MG63 (cell line): Measurements from ENCODE around the gene ITPR1. TPM values are rescaled to one million over a fixed set of nuclear protein-coding genes. Genes with fewer than 3 reads are reported as not detected.
A peak's percentile ranks its signal among the peaks of the same experiment; 100 is the strongest.
"Not testable (repeated sequence)": the region's sequence is repeated elsewhere in the genome, so short reads cannot be mapped to it uniquely, and the experiment has no call there.

Experiments used
- DNase-seq: peaks from one replicate; pipeline ENCODE4 v3.0.0-alpha.2; 2020
- H3K27me3 ChIP-seq: fragments of 250-450 bp; sonication (Bioruptor Pico); 2 replicates; pipeline ENCODE4 v1.5.1; 2020; ENCODE audit warnings: mild to moderate bottlenecking, moderate library complexity
- H3K36me3 ChIP-seq: fragments of 250-450 bp; sonication (Bioruptor Pico); 2 replicates; pipeline ENCODE4 v1.5.1; 2020; ENCODE audit warnings: mild to moderate bottlenecking, moderate library complexity
- H3K4me3 ChIP-seq: fragments of 250-450 bp; sonication (Bioruptor Pico); 2 replicates; pipeline ENCODE4 v1.5.1; 2020; ENCODE audit warnings: mild to moderate bottlenecking, moderate library complexity
- H3K9me3 ChIP-seq: fragments of 250-450 bp; sonication (Bioruptor Pico); 2 replicates; pipeline ENCODE4 v1.5.1; 2020; ENCODE audit warnings: mild to moderate bottlenecking, moderate library complexity
- total RNA-seq: library from RNA; depleted of rRNA; stranded (reverse); fragments of >200 nt; shearing (Covaris generic); gene quantifications from 2 replicates; pipeline ENCODE4 v1.2.3, GENCODE V29; 2014; ENCODE audit warnings: low replicate concordance

ITPR1 gene
- total RNA-seq, 1 experiment from 2014 or later, result 1.7 TPM

GRCh38 chr3:4751502-4752101, 258.5 kb downstream of the ITPR1 start:
- H3K9me3 ChIP-seq, result no peaks in the 10 kb centered on the region
- no peak overlapping the region for H3K4me3 ChIP-seq
- DNase-seq, result peak; percentile 12
- no peaks in the 10 kb centered on the region for H3K36me3 ChIP-seq
- no peaks in the 10 kb centered on the region for H3K27me3 ChIP-seq

GRCh38 chr3:4752201-4753072, 259.3 kb downstream of the ITPR1 start:
- peak; percentile 50 for DNase-seq
- Histone ChIP-seq H3K9me3 (no peaks in the 10 kb centered on the region), H3K27me3 (no peaks in the 10 kb centered on the region), H3K4me3 (no peak overlapping the region), H3K36me3 (no peaks in the 10 kb centered on the region)

- DNase-seq, result no peak
- Histone ChIP-seq H3K4me3 (no peak overlapping the region), H3K9me3 (no peaks in the 10 kb centered on the region), H3K27me3 (no peaks in the 10 kb centered on the region), H3K36me3 (no peaks in the 10 kb centered on the region)
Observed at GRCh38 chr3:4753073-4753691, 260.0 kb downstream of the ITPR1 start.

GRCh38 chr3:4754180-4755086, 261.3 kb downstream of the ITPR1 start:
- no peak overlapping the region for H3K4me3 ChIP-seq
- no peaks in the 10 kb centered on the region for H3K27me3 ChIP-seq

GRCh38 chr3:4755566-4755965, 262.4 kb downstream of the ITPR1 start:
- H3K36me3 ChIP-seq, result no peaks in the 10 kb centered on the region
- H3K4me3 ChIP-seq, result no peak overlapping the region
- no peaks in the 10 kb centered on the region for H3K27me3 ChIP-seq
- no peak for DNase-seq
- H3K9me3 ChIP-seq, result no peaks in the 10 kb centered on the region

More at GRCh38 chr3:4754180-4755086, 261.3 kb downstream of the ITPR1 start:
- no peaks in the 10 kb centered on the region for H3K36me3 ChIP-seq
- no peak for DNase-seq
- no peaks in the 10 kb centered on the region for H3K9me3 ChIP-seq

- H3K36me3 ChIP-seq, result no peaks in the 10 kb centered on the region
- DNase-seq, result no peak
- no peaks in the 10 kb centered on the region for H3K27me3 ChIP-seq
- no peaks in the 10 kb centered on the region for H3K9me3 ChIP-seq
- no peak overlapping the region for H3K4me3 ChIP-seq
Observed at GRCh38 chr3:4756057-4756775, 263.1 kb downstream of the ITPR1 start.

- no peaks in the 10 kb centered on the region for H3K36me3 ChIP-seq
- no peaks in the 10 kb centered on the region for H3K27me3 ChIP-seq
- DNase-seq, result no peak
- no peak overlapping the region for H3K4me3 ChIP-seq
- H3K9me3 ChIP-seq, result no peaks in the 10 kb centered on the region
Observed at GRCh38 chr3:4756855-4757574, 263.9 kb downstream of the ITPR1 start.

GRCh38 chr3:4757575-4758248, 264.6 kb downstream of the ITPR1 start:
- Histone ChIP-seq H3K36me3 (no peaks in the 10 kb centered on the region), H3K4me3 (no peak overlapping the region), H3K9me3 (no peaks in the 10 kb centered on the region), H3K27me3 (no peaks in the 10 kb centered on the region)
- DNase-seq, result no peak

- no peaks in the 10 kb centered on the region for H3K9me3 ChIP-seq
- no peaks in the 10 kb centered on the region for H3K27me3 ChIP-seq
- no peak for DNase-seq
- no peaks in the 10 kb centered on the region for H3K36me3 ChIP-seq
- no peak overlapping the region for H3K4me3 ChIP-seq
Observed at GRCh38 chr3:4758249-4758860, 265.2 kb downstream of the ITPR1 start.

- Histone ChIP-seq H3K4me3 (no peak overlapping the region), H3K9me3 (no peaks in the 10 kb centered on the region), H3K27me3 (no peaks in the 10 kb centered on the region), H3K36me3 (no peaks in the 10 kb centered on the region)
- no peak for DNase-seq
Observed at GRCh38 chr3:4758957-4759656, 266.0 kb downstream of the ITPR1 start.

GRCh38 chr3:4759689-4760312, 266.7 kb downstream of the ITPR1 start:
- Histone ChIP-seq H3K36me3 (no peaks in the 10 kb centered on the region), H3K9me3 (no peaks in the 10 kb centered on the region)

GRCh38 chr3:4761759-4762158, 268.6 kb downstream of the ITPR1 start:
- no peak for DNase-seq

More at GRCh38 chr3:4759689-4760312, 266.7 kb downstream of the ITPR1 start:
- no peak for DNase-seq
- Histone ChIP-seq H3K27me3 (no peaks in the 10 kb centered on the region), H3K4me3 (no peak overlapping the region)

GRCh38 chr3:4762481-4763230, 269.5 kb downstream of the ITPR1 start:
- not testable (repeated sequence) for H3K27me3 ChIP-seq, H3K9me3 ChIP-seq, H3K36me3 ChIP-seq, DNase-seq, H3K4me3 ChIP-seq

More at GRCh38 chr3:4761759-4762158, 268.6 kb downstream of the ITPR1 start:
- Histone ChIP-seq H3K27me3 (no peaks in the 10 kb centered on the region), H3K4me3 (no peak overlapping the region), H3K36me3 (no peaks in the 10 kb centered on the region), H3K9me3 (no peaks in the 10 kb centered on the region)
